HepG2 (cell line): ENCODE data around the gene AGBL3. TPM values are rescaled to one million over a fixed set of nuclear protein-coding genes. Genes with fewer than 3 reads are reported as not detected.

Source experiments
- GATAD1 ChIP-seq: IDR thresholded peaks from 2 replicates; pipeline ENCODE4 v1.6.1; 2016; ENCODE audit warnings: missing genetic modification reagents, missing compliant biosample characterization
- GLMP ChIP-seq: sonication (generic); formaldehyde crosslinking; IDR thresholded peaks from 2 replicates; pipeline ENCODE4 v1.9.0; 2021; ENCODE audit warnings: missing genetic modification reagents, mild to moderate bottlenecking, borderline replicate concordance
- HOXA3 ChIP-seq: sonication (generic); formaldehyde crosslinking; IDR thresholded peaks from 2 replicates; pipeline ENCODE4 v1.5.0; 2020; ENCODE audit warnings: missing genetic modification reagents
- MEF2D ChIP-seq: sonication (generic); formaldehyde crosslinking; IDR thresholded peaks from 2 replicates; pipeline ENCODE4 v1.5.1; 2020; ENCODE audit warnings: mild to moderate bottlenecking, missing genetic modification reagents
- RERE ChIP-seq: IDR thresholded peaks from 2 replicates; pipeline ENCODE4 v1.6.1; 2016; ENCODE audit warnings: low read depth, missing genetic modification reagents, missing compliant biosample characterization
- ZBTB40 ChIP-seq, 2 experiments: fragments of 450-650 bp in 1 of 2; sonication (generic) in 1 of 2; formaldehyde crosslinking in 1 of 2; IDR thresholded peaks; 2 replicates each; pipeline versions ENCODE4 v1.6.1 to v1.8.0; 2016 to 2022; ENCODE audit warnings: antibody characterized with exemption in 1 of 2, mild to moderate bottlenecking in 1 of 2, missing genetic modification reagents in 1 of 2
- ZBTB7A ChIP-seq: sonication (generic); formaldehyde crosslinking; IDR thresholded peaks from 2 replicates; pipeline ENCODE4 v1.8.0; 2022; ENCODE audit warnings: mild to moderate bottlenecking, missing genetic modification reagents
- ZNF18 ChIP-seq: sonication (generic); formaldehyde crosslinking; IDR thresholded peaks from 2 replicates; pipeline ENCODE4 v1.8.0; 2022; ENCODE audit warnings: mild to moderate bottlenecking, missing genetic modification reagents; ENCODE audit not compliant: insufficient replicate concordance
- ZNF326 ChIP-seq: sonication (generic); formaldehyde crosslinking; IDR thresholded peaks from 2 replicates; pipeline ENCODE4 v1.4.0; 2020; ENCODE audit warnings: missing genetic modification reagents, borderline replicate concordance
- polyA plus RNA-seq, 8 experiments: library from polyadenylated mRNA; depleted of rRNA in 3 of 8; stranded (reverse) in 7 of 8; unstranded in 1 of 8; fragments of >200 nt; fragmentation: Illumina TruSeq in 4 of 8; extraction: Trizol in 4 of 8; gene quantifications; 2 replicates each; pipeline versions ENCODE4 v1.2.1 to v1.2.3, GENCODE V29; 2011 to 2016; ENCODE audit warnings: low read depth in 4 of 8, missing spikeins in 1 of 8, mixed read lengths in 1 of 8; ENCODE audit not compliant: insufficient read depth in 1 of 8
- total RNA-seq, 5 experiments: library from RNA; depleted of rRNA; stranded (reverse); fragments of >200 nt; fragmentation: Illumina TruSeq; extraction: Trizol; gene quantifications; 2 replicates each; pipeline ENCODE4 v1.2.3, GENCODE V29; 2016; ENCODE audit warnings: low read depth in 1 of 5

The AGBL3 gene
- total and polyA plus RNA-seq, 2 of the 13 experiments (the other 11 are each of a cell fraction or from before 2014, with no cell fraction given) = 2.2 to 7.2 TPM

- TF ChIP-seq ZBTB40 (IDR thresholded peaks at IDR 0.05) (no peak), ZBTB40 (CRISPR knock-in tag; IDR thresholded peaks at IDR 0.05) (no peak), ZBTB7A (no peak), RERE (CRISPR knock-in tag) (peak; percentile 28; the same call in 1 of the 2 replicates), GLMP (no peak), ZNF326 (no peak), MEF2D (CRISPR knock-in tag) (no peak), ZNF18 (CRISPR knock-in tag) (no peak), GATAD1 (CRISPR knock-in tag) (peak; percentile 50), HOXA3 (CRISPR knock-in tag) (0 out of 2 replicates have a peak, but pooled peaks have one; percentile 43)
Measured at GRCh38 chr7:134991469-134992339, 5.4 kb downstream of the AGBL3 start (continued).
